HCT116 (cell line): ENCODE data around the gene ZSWIM4. TPM values are rescaled to one million over a fixed set of nuclear protein-coding genes. Genes with fewer than 3 reads are reported as not detected.

Source experiments
- ATAC-seq: fragments of 200-7000 bp; cut with Tn5 transposase; 2 replicates; pipeline ENCODE4 v1.9.1; 2020; ENCODE audit warnings: mild to moderate bottlenecking, moderate library complexity
- BruUV-seq: library from RNA; stranded (reverse); fragments of 400-500 nt; replicated peaks from 2 replicates; lab custom pipeline; 2021; lab: Mats Ljungman, UMichigan
- CTCF ChIA-PET: fragments of 300-600 bp; sonication (Branson Sonifier 250); formaldehyde crosslinking; loops from one replicate; lab custom pipeline; 2021; ENCODE audit warnings: antibody characterized with exemption; lab: Charles Lee
- POLR2A ChIA-PET: fragments of 300-600, 350-600 bp; sonication (Branson Sonifier 250); formaldehyde crosslinking; loops from one replicate; lab custom pipeline; 2021; ENCODE audit warnings: antibody characterized with exemption; lab: Charles Lee
- RAD21 ChIA-PET, 2 experiments: fragments of 300-600 bp; sonication (Branson Sonifier 250); formaldehyde crosslinking; loops; one replicate each; lab custom pipeline; 2023; ENCODE audit warnings: low total read pairs in 2 of 2; ENCODE audit not compliant: uncharacterized antibody in 2 of 2, unreplicated experiment in 2 of 2, low non-redundant PET in 1 of 2; lab: Charles Lee
- DNase-seq: peaks from one replicate; pipeline ENCODE4 v3.0.0-alpha.2; 2010; ENCODE audit warnings: low read depth, low spot score
- H2AFZ ChIP-seq: fragments of 200-600 bp; shearing (Covaris generic), sonication (generic); 2 replicates; pipeline ENCODE4 v1.6.1; 2017; ENCODE audit warnings: low read depth, mixed run types, mixed read lengths, antibody characterized with exemption, low read length; ENCODE audit not compliant: poor library complexity, severe bottlenecking
- H3K27ac ChIP-seq: 2 replicates; pipeline ENCODE4 v1.5.1; 2012; ENCODE audit warnings: low read depth, low read length
- H3K27me3 ChIP-seq: fragments of 200-600 bp; sonication (generic); 2 replicates; pipeline ENCODE4 v1.6.1; 2016; ENCODE audit warnings: mixed run types, low read length, mixed read lengths; ENCODE audit not compliant: insufficient read depth
- H3K36me3 ChIP-seq, 2 experiments: fragments of 200-500 bp in 1 of 2; fragments of 200-600 bp in 1 of 2; sonication (Bioruptor generic) in 1 of 2; sonication (generic) in 1 of 2; 2 replicates each; pipeline versions ENCODE4 v1.5.1 to v1.6.1; 2014 to 2016; ENCODE audit warnings: low read length in 2 of 2, inconsistent platforms in 1 of 2, mixed read lengths in 1 of 2, mixed run types in 1 of 2; ENCODE audit not compliant: insufficient read depth in 2 of 2, control insufficient read depth in 1 of 2
- H3K4me1 ChIP-seq, 2 experiments: fragments of 200-600 bp in 1 of 2; sonication (generic) in 1 of 2; 2 replicates each; pipeline versions ENCODE4 v1.5.1 to v1.6.1; 2012 to 2017; ENCODE audit warnings: low read length in 2 of 2, inconsistent platforms in 1 of 2, mild to moderate bottlenecking in 1 of 2, mixed read lengths in 1 of 2, mixed run types in 1 of 2, moderate library complexity in 1 of 2; ENCODE audit not compliant: insufficient read depth in 2 of 2, control insufficient read depth in 1 of 2
- H3K4me2 ChIP-seq: fragments of 200-600 bp; sonication (generic); 2 replicates; pipeline ENCODE4 v1.6.1; 2017; ENCODE audit warnings: mixed run types, low read length, mixed read lengths
- H3K4me3 ChIP-seq, 2 experiments: fragments of 200-600 bp in 1 of 2; sonication (generic) in 1 of 2; replicated peaks in 1 of 2; 2 replicates each; pipeline ENCODE4 v1.5.1; 2011 to 2016; ENCODE audit warnings: low read length in 2 of 2, control low read depth in 1 of 2, low read depth in 1 of 2, mild to moderate bottlenecking in 1 of 2, mixed read lengths in 1 of 2, mixed run types in 1 of 2
- H3K79me2 ChIP-seq: fragments of 200-600 bp; sonication (generic); 2 replicates; pipeline ENCODE4 v1.6.1; 2017; ENCODE audit warnings: mild to moderate bottlenecking, mixed run types, low read length, moderate library complexity, mixed read lengths; ENCODE audit not compliant: insufficient read depth
- H3K9ac ChIP-seq: fragments of 200-600 bp; sonication (generic); 2 replicates; pipeline ENCODE4 v1.6.1; 2016; ENCODE audit warnings: low read length, mixed read lengths
- H3K9me2 ChIP-seq: fragments of 200-600 bp; sonication (generic), shearing (Covaris generic); 2 replicates; pipeline ENCODE4 v1.6.1; 2017; ENCODE audit warnings: mixed run types, mild to moderate bottlenecking, moderate library complexity; ENCODE audit not compliant: insufficient read depth
- H3K9me3 ChIP-seq, 2 experiments: fragments of 200-500 bp in 1 of 2; fragments of 200-600 bp in 1 of 2; sonication (Bioruptor generic) in 1 of 2; sonication (generic) in 1 of 2; 2 replicates each; pipeline ENCODE4 v1.6.1; 2014 to 2017; ENCODE audit warnings: low read length in 2 of 2, mixed read lengths in 2 of 2, inconsistent platforms in 1 of 2, low read depth in 1 of 2, mild to moderate bottlenecking in 1 of 2, mixed run types in 1 of 2, moderate library complexity in 1 of 2; ENCODE audit not compliant: control insufficient read depth in 1 of 2, insufficient read depth in 1 of 2
- H4K20me1 ChIP-seq: fragments of 200-600 bp; sonication (generic), shearing (Covaris generic); 2 replicates; pipeline ENCODE4 v1.6.1; 2017; ENCODE audit warnings: mixed run types, mild to moderate bottlenecking, moderate library complexity; ENCODE audit not compliant: insufficient read depth
- CBX3 ChIP-seq: IDR thresholded peaks from 2 replicates; pipeline ENCODE4 v1.6.1; 2012; ENCODE audit warnings: low read depth
- CEBPB ChIP-seq: IDR thresholded peaks from 2 replicates; pipeline ENCODE4 v1.6.1; 2012; ENCODE audit warnings: low read depth
- ELF1 ChIP-seq: IDR thresholded peaks from 2 replicates; pipeline ENCODE4 v1.6.1; 2012; ENCODE audit warnings: low read depth, borderline replicate concordance
- POLR2AphosphoS5 ChIP-seq: IDR thresholded peaks from 2 replicates; pipeline ENCODE4 v1.6.1; 2011; ENCODE audit warnings: mild to moderate bottlenecking, low read depth, low read length, moderate library complexity
- SIN3A ChIP-seq: IDR thresholded peaks from 2 replicates; pipeline ENCODE4 v1.6.1; 2012; ENCODE audit warnings: low read depth
- SRF ChIP-seq: IDR thresholded peaks from 2 replicates; pipeline ENCODE4 v1.6.1; 2012; ENCODE audit warnings: low read depth
- TCF7L2 ChIP-seq: IDR thresholded peaks from 2 replicates; pipeline ENCODE4 v1.7.0; 2011; ENCODE audit warnings: borderline replicate concordance, inconsistent platforms; ENCODE audit not compliant: insufficient read depth, insufficient read length; ENCODE audit errors: extremely low read depth
- YY1 ChIP-seq: IDR thresholded peaks from 2 replicates; pipeline ENCODE4 v1.6.1; 2011; ENCODE audit warnings: low read length, low read depth, moderate library complexity, mild to moderate bottlenecking; ENCODE audit not compliant: insufficient replicate concordance; ENCODE audit errors: extremely low read depth
- ZNF274 ChIP-seq: fragments of 200-500 bp; sonication (Bioruptor generic); IDR thresholded peaks from 2 replicates; pipeline ENCODE4 v1.6.1; 2014; ENCODE audit warnings: mild to moderate bottlenecking, low read depth, low read length, inconsistent platforms
- intact Hi-C: fragments of 100-400 bp; cut with micrococcal nuclease; formaldehyde crosslinking; loops from 2 replicates; pipeline ENCODE4 v1.10.0; 2022
- total RNA-seq: library from RNA; stranded (reverse); gene quantifications from one replicate; pipeline ENCODE4 v1.2.1, GENCODE V29; 2021; ENCODE audit not compliant: unreplicated experiment
- TF ChIP-seq, protein P1 (sequence below), 3 experiments: fragments of 200-600 bp in 1 of 3; sonication (generic) in 1 of 3; IDR thresholded peaks in 2 of 3; conservative IDR thresholded peaks in 1 of 3; 2 replicates each; pipeline ENCODE4 v1.5.1; 2012 to 2017; ENCODE audit warnings: low read depth in 2 of 3, low read length in 2 of 3, antibody characterized with exemption in 1 of 3, borderline replicate concordance in 1 of 3, control low read depth in 1 of 3, mild to moderate bottlenecking in 1 of 3, mixed read lengths in 1 of 3, mixed run types in 1 of 3, moderate library complexity in 1 of 3; ENCODE audit not compliant: insufficient read depth in 1 of 3
- TF ChIP-seq, protein P2 (sequence below): IDR thresholded peaks from 2 replicates; pipeline ENCODE4 v1.6.1; 2012; ENCODE audit warnings: low read depth

ZSWIM4 gene
- total RNA-seq, 1 experiment from 2014 or later, result 9.8 TPM

DNA sequence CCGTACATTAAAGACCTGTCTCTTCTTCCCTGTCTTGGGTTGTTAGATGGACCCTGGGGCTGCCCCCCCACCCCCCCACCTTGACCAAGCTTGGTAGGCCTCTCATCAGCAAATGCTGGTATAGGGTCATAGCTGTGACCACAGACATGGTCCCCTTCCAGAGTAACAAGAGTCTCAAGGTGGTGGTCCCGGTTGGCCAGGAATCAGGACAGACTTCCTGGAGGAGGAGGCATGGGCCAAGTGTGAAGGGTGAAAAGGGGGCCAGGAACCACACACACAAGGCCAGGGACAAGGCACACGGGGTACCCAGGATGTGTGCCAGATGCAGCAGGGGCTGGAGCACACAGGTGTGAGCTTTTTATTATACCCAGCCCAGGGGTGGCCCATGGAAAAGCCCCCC lies 32.0 kb upstream of the ZSWIM4 start:
- Histone ChIP-seq H3K27me3 (no peaks in the 10 kb centered on the region), H3K36me3 (peaks cover 4 to 5% of the 10 kb centered on the region in 2 experiments; a peak in 3 of 4 replicates), H3K9me2 (no peaks in the 10 kb centered on the region), H3K4me2 (peak overlapping the region; percentile 78; the same call in 1 of the 2 replicates), H4K20me1 (no peaks in the 10 kb centered on the region), H3K79me2 (no peaks in the 10 kb centered on the region), H3K27ac (no peak overlapping the region), H2AFZ (no peak overlapping the region), H3K9ac (no peak overlapping the region), H3K4me1 (peaks cover 0 to 6% of the 10 kb centered on the region in 2 experiments; a peak in 2 of 4 replicates), H3K9me3 (no peaks in the 10 kb centered on the region), H3K4me3 (no peak overlapping the region)
- ChIA-PET POLR2A (interaction anchor here (1.1 kb wide), 1 partner anchor 98 kb away, joined by 3 read pairs; no protein-coding TSS in a partner anchor), CTCF (no interaction called here), RAD21 (no interaction called here)
- intact Hi-C loops, result no loop called here
- DNase-seq (no peak), ATAC-seq (no peak)
- TF ChIP-seq, protein P1, sequence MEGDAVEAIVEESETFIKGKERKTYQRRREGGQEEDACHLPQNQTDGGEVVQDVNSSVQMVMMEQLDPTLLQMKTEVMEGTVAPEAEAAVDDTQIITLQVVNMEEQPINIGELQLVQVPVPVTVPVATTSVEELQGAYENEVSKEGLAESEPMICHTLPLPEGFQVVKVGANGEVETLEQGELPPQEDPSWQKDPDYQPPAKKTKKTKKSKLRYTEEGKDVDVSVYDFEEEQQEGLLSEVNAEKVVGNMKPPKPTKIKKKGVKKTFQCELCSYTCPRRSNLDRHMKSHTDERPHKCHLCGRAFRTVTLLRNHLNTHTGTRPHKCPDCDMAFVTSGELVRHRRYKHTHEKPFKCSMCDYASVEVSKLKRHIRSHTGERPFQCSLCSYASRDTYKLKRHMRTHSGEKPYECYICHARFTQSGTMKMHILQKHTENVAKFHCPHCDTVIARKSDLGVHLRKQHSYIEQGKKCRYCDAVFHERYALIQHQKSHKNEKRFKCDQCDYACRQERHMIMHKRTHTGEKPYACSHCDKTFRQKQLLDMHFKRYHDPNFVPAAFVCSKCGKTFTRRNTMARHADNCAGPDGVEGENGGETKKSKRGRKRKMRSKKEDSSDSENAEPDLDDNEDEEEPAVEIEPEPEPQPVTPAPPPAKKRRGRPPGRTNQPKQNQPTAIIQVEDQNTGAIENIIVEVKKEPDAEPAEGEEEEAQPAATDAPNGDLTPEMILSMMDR (IDR thresholded peaks at IDR 0.05 in 2 of 3, conservative IDR thresholded peaks at IDR 0.05 in 1 of 3; ENCODE audit: borderline replicate concordance in 1 of 3, insufficient read depth in 1 of 3, low read depth in 2 of 3, low read length in 2 of 3), result no peak
- no peak for TF ChIP-seq SRF
- no peak for TF ChIP-seq SIN3A
- TF ChIP-seq, protein P2, sequence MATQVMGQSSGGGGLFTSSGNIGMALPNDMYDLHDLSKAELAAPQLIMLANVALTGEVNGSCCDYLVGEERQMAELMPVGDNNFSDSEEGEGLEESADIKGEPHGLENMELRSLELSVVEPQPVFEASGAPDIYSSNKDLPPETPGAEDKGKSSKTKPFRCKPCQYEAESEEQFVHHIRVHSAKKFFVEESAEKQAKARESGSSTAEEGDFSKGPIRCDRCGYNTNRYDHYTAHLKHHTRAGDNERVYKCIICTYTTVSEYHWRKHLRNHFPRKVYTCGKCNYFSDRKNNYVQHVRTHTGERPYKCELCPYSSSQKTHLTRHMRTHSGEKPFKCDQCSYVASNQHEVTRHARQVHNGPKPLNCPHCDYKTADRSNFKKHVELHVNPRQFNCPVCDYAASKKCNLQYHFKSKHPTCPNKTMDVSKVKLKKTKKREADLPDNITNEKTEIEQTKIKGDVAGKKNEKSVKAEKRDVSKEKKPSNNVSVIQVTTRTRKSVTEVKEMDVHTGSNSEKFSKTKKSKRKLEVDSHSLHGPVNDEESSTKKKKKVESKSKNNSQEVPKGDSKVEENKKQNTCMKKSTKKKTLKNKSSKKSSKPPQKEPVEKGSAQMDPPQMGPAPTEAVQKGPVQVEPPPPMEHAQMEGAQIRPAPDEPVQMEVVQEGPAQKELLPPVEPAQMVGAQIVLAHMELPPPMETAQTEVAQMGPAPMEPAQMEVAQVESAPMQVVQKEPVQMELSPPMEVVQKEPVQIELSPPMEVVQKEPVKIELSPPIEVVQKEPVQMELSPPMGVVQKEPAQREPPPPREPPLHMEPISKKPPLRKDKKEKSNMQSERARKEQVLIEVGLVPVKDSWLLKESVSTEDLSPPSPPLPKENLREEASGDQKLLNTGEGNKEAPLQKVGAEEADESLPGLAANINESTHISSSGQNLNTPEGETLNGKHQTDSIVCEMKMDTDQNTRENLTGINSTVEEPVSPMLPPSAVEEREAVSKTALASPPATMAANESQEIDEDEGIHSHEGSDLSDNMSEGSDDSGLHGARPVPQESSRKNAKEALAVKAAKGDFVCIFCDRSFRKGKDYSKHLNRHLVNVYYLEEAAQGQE, result no peak
- no peak for TF ChIP-seq CEBPB
- TF ChIP-seq ZNF274, result no peak
- no peak for TF ChIP-seq POLR2AphosphoS5
- TF ChIP-seq CBX3, result no peak
- no peak for TF ChIP-seq ELF1
- no peak for TF ChIP-seq TCF7L2
- no peak for TF ChIP-seq YY1
- BruUV-seq, result no TSS peak
